Chondrocyte (in vitro differentiated cells): ENCODE data around the gene USHBP1. TPM values are rescaled to one million over a fixed set of nuclear protein-coding genes. Genes with fewer than 3 reads are reported as not detected.
"Not testable (repeated sequence)": the region's sequence is repeated elsewhere in the genome, so short reads cannot be mapped to it uniquely, and the experiment has no call there.

ENCODE experiments used
- DNase-seq: peaks from one replicate; pipeline ENCODE4 v3.0.0; 2021; ENCODE audit warnings: mixed read lengths, low spot score
- H3K27ac Mint-ChIP-seq: one replicate; pipeline ENCODE4 v1.8.0; 2021; ENCODE audit warnings: mild to moderate bottlenecking, moderate library complexity, mixed read lengths; ENCODE audit not compliant: unreplicated experiment
- H3K27me3 Mint-ChIP-seq: 2 replicates; pipeline ENCODE4 v1.8.0; 2021; ENCODE audit warnings: low read depth, mixed read lengths
- H3K36me3 Mint-ChIP-seq: 2 replicates; pipeline ENCODE4 v1.8.0; 2021; ENCODE audit warnings: low read depth, mixed read lengths
- H3K4me1 Mint-ChIP-seq: 2 replicates; pipeline ENCODE4 v1.8.0; 2021; ENCODE audit warnings: low read depth, mild to moderate bottlenecking, mixed read lengths
- H3K4me3 Mint-ChIP-seq: one replicate; pipeline ENCODE4 v1.8.0; 2021; ENCODE audit warnings: mild to moderate bottlenecking, moderate library complexity, mixed read lengths; ENCODE audit not compliant: unreplicated experiment
- H3K9me3 Mint-ChIP-seq: 2 replicates; pipeline ENCODE4 v1.8.0; 2021; ENCODE audit warnings: low read depth, mixed read lengths
- CTCF ChIP-seq: fragments of 200-600 bp; sonication (generic); IDR thresholded peaks from 2 replicates; pipeline ENCODE4 v1.5.0; 2021; ENCODE audit warnings: antibody characterized with exemption, mild to moderate bottlenecking, moderate library complexity
- total RNA-seq: library from RNA; stranded (reverse); gene quantifications from 3 replicates; pipeline ENCODE4 v1.2.1, GENCODE V29; 2021

Gene USHBP1
- total RNA-seq, 1 donor from 2014 or later: not detected

- Mint-ChIP-seq H3K36me3 (peaks cover 1% of the 10 kb centered on the region), H3K27ac (no peak overlapping the region)
Observed at GRCh38 chr19:17300992-17301619, 36.6 kb upstream of the USHBP1 start.

GRCh38 chr19:17296976-17297375, 32.4 kb upstream of the USHBP1 start:
- Mint-ChIP-seq H3K36me3 (peaks cover 1% of the 10 kb centered on the region), H3K4me3 (no peak overlapping the region), H3K27me3 (no peaks in the 10 kb centered on the region), H3K9me3 (no peaks in the 10 kb centered on the region), H3K27ac (no peak overlapping the region), H3K4me1 (peaks cover 5% of the 10 kb centered on the region)
- TF ChIP-seq CTCF: no peak
- no peak for DNase-seq

More at GRCh38 chr19:17300992-17301619, 36.6 kb upstream of the USHBP1 start:
- no peaks in the 10 kb centered on the region for H3K27me3 Mint-ChIP-seq
- no peak overlapping the region for H3K4me3 Mint-ChIP-seq
- no peaks in the 10 kb centered on the region for H3K9me3 Mint-ChIP-seq
- no peak for TF ChIP-seq CTCF
- H3K4me1 Mint-ChIP-seq: peaks cover 20% of the 10 kb centered on the region
- DNase-seq: no peak

- Mint-ChIP-seq H3K36me3 (peaks cover 1% of the 10 kb centered on the region), H3K27ac (no peak overlapping the region), H3K4me3 (no peak overlapping the region), H3K9me3 (no peaks in the 10 kb centered on the region), H3K4me1 (peaks cover 5% of the 10 kb centered on the region), H3K27me3 (no peaks in the 10 kb centered on the region)
- TF ChIP-seq CTCF: peak; percentile 30
- DNase-seq: no peak
Observed at GRCh38 chr19:17296273-17296672, 31.7 kb upstream of the USHBP1 start.

DNA sequence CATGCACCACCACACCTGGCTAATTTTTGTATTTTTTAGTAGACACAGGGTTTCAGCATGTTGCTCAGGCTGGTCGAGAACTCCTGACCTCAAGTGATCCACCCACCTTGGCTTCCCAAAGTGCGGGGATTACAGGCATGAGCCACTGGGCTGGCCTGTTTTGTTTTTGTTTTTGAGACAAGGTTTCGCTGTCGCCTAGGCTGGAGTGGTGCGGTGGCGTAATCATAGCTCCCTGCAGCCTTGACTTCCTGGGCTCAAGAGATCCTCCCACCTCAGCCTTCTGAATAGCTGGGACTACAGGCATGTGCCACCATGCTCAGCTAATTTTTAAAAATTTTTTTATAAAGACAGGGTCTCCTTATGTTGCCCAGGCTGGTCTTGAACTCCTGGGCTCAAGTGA, 31.0 kb upstream of the USHBP1 start:
- not testable (repeated sequence) for H3K27me3 Mint-ChIP-seq, H3K4me1 Mint-ChIP-seq, H3K4me3 Mint-ChIP-seq, H3K36me3 Mint-ChIP-seq, H3K27ac Mint-ChIP-seq, DNase-seq, H3K9me3 Mint-ChIP-seq

GRCh38 chr19:17294051-17294891, 29.7 kb upstream of the USHBP1 start:
- Mint-ChIP-seq H3K36me3 (peaks cover 1% of the 10 kb centered on the region), H3K4me3 (no peak overlapping the region), H3K27ac (no peak overlapping the region), H3K9me3 (no peaks in the 10 kb centered on the region), H3K27me3 (no peaks in the 10 kb centered on the region), H3K4me1 (peaks cover 8% of the 10 kb centered on the region)
- no peak for TF ChIP-seq CTCF
- no peak for DNase-seq
